GM23338 (cell line): ENCODE measurements around the gene MRPS34.

ENCODE experiments used
- CREB1 ChIP-seq: fragments of 250-450 bp; sonication (Bioruptor Pico); IDR thresholded peaks from 2 replicates; pipeline ENCODE4 v1.5.0; 2020; ENCODE audit warnings: low read depth, mild to moderate bottlenecking, moderate library complexity
- CTCF ChIP-seq, 2 experiments: fragments of 200-600 bp in 1 of 2; sonication (generic) in 1 of 2; conservative IDR thresholded peaks; 2 replicates each; pipeline versions ENCODE4 v1.5.1 to v1.6.1; 2016 to 2017; ENCODE audit warnings: antibody characterized with exemption in 2 of 2, low read depth in 2 of 2, mild to moderate bottlenecking in 2 of 2, moderate library complexity in 1 of 2
- ETS1 ChIP-seq: IDR thresholded peaks from 2 replicates; pipeline ENCODE4 v1.6.1; 2016; ENCODE audit warnings: antibody characterized with exemption
- EZH2 ChIP-seq: fragments of 200-600 bp; sonication (generic); IDR thresholded peaks from one replicate; pipeline ENCODE4 v1.8.0; 2017; ENCODE audit warnings: antibody characterized with exemption, mild to moderate bottlenecking, low read depth; ENCODE audit not compliant: unreplicated experiment
- EZH2phosphoT487 ChIP-seq: fragments of 200-600 bp; sonication (generic); IDR thresholded peaks from one replicate; pipeline ENCODE4 v1.8.1; 2018; ENCODE audit warnings: antibody characterized with exemption; ENCODE audit not compliant: unreplicated experiment
- JUNB ChIP-seq: IDR thresholded peaks from one replicate; pipeline ENCODE4 v1.6.1; 2016; ENCODE audit warnings: antibody characterized with exemption; ENCODE audit not compliant: unreplicated experiment
- NANOG ChIP-seq: IDR thresholded peaks from 2 replicates; pipeline ENCODE4 v1.6.1; 2016; ENCODE audit warnings: antibody characterized with exemption, borderline replicate concordance
- POLR2AphosphoS5 ChIP-seq: IDR thresholded peaks from 2 replicates; pipeline ENCODE4 v1.6.1; 2016; ENCODE audit warnings: antibody characterized with exemption, low read depth
- REST ChIP-seq: IDR thresholded peaks from one replicate; pipeline ENCODE4 v1.6.1; 2018; ENCODE audit warnings: antibody characterized with exemption; ENCODE audit not compliant: unreplicated experiment
- STAT1 ChIP-seq: IDR thresholded peaks from one replicate; pipeline ENCODE4 v1.6.1; 2016; ENCODE audit warnings: antibody characterized with exemption; ENCODE audit not compliant: unreplicated experiment
- ZNF114 ChIP-seq: fragments of 250-450 bp; sonication (Bioruptor Pico); IDR thresholded peaks from 2 replicates; pipeline ENCODE4 v1.5.0; 2020; ENCODE audit warnings: mild to moderate bottlenecking, moderate library complexity

GRCh38 chr16:1731603-1732002, 41.3 kb downstream of the MRPS34 start:
- TF ChIP-seq POLR2AphosphoS5 (no peak), CTCF (conservative IDR thresholded peaks at IDR 0.05; ENCODE audit: low read depth in 2 of 2) (no peak), REST (no peak), CREB1 (no peak), EZH2 (no peak), ZNF114 (no peak), JUNB (no peak), EZH2phosphoT487 (no peak), ETS1 (no peak), NANOG (no peak), STAT1 (no peak)
